Islet precursor cell (in vitro differentiated cells): ENCODE data around the gene RIMOC1.
A peak's percentile ranks its signal among the peaks of the same experiment; 100 is the strongest.

Experiments used
- DNase-seq: peaks from one replicate; pipeline ENCODE4 v3.0.0-alpha.2; 2018

The RIMOC1 gene

GRCh38 chr5:41903892-41904799, at the start of gene RIMOC1:
Gene RIMOC1 (plus strand): TSS chr5:41904344. CDS start chr5:41904368, 24 bp downstream.
- DNase-seq = peak; percentile 100

- peak; percentile 65 for DNase-seq
These were observed 47.3 kb upstream of the RIMOC1 start for GRCh38 chr5:41856644-41857491.

DNA sequence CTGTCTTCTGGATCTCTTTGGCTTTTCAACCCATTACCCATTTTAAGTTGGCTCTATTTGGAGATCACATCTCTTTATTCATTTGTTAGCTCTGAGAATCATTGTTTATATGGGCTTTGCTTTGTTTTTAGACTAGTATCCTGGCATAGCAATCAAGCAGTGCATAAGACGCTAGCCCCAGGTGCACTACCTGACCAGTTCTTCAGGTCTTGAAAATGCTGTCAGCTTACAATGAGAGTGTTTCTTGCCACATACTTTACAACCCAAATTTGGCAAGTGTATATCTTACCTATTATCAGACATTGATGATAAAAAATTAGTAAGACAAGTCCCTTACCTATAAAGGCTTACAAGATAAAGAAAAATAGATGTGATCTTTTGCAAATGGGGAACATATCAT, 46.2 kb upstream of the RIMOC1 start:
- no peak for DNase-seq

- DNase-seq = no peak
These were observed 45.3 kb upstream of the RIMOC1 start for GRCh38 chr5:41858890-41859289.

- no peak for DNase-seq
These were observed 40.2 kb upstream of the RIMOC1 start for GRCh38 chr5:41863871-41864486.

DNA sequence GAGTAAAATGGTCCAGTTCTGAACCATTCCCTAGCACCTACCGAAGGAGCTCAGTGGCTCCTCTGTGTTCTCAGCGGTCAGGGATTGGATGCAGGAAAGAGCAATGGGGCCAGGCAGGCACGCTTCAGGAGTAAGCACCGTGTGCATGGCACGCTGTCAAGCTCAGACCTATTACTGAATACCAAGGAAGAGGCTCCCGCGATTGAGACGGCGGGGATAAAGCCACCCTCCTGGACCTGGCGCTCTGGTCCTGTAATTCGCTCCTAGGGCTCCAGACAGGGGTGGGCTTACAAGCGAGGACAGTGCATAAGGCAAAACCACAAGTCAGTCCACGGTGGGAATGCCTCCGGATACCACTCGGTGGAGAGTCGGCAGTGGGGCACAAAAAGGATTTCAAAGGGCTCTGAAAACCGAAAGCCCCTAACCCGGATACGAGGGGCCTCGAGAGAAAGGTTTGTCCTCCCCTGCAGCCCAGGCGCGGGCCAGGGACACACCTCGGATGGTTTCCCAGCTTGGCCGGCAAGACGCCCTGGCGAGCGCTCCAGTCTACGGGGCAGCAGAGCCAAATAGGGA, 34.9 kb upstream of the RIMOC1 start:
- DNase-seq = peak; percentile 77

DNA sequence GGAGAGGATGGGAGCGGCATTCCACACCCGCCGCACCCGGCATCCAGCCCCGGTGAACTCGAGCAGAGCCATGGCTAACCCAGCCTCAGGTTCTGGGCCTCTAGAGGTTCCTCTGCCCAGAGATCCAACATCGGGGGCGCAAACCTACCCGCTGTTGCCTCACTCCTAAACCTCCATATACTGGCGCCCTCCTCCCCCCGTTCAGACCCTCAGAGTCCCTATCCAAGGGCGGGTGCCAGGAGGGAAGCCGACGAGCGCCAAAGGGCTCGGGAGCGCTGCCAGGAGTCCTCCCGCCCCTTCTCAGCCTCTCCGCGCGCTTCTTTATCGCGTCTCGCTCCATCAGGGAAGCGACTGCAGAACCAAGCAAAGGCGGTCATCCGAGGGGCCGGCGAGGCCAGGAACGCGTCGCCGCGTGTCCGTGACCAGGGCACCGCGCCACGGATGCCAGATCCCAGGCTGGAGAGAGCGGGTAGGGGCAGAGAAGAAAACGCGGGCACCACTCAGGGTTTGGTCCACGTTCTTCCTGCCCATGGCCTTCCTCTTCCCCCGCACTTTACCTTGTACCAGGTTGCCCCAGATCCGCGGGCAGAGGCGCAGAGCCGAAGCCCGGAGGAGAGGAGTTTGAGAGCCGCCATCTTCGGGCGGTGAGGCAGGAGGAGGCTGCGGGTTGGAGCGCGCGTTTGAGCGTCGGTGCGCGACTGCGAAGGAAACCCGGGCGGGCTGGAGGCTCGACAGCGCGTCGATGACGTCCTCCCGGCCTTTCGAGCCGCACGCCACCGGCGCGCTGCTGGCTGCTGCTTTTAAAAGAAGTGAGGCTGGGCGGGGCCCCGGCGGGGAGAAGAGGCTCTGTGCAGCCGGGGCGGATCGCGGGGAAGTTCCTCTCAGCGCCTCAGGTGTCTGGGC, 34.2 kb upstream of the RIMOC1 start, which contains the start of gene OXCT1:
OXCT1 (minus strand) TSS at position 702 of the 903 bp plus-strand sequence; CDS start at position 635, 67 bp downstream.
- peak; percentile 89 for DNase-seq

DNA sequence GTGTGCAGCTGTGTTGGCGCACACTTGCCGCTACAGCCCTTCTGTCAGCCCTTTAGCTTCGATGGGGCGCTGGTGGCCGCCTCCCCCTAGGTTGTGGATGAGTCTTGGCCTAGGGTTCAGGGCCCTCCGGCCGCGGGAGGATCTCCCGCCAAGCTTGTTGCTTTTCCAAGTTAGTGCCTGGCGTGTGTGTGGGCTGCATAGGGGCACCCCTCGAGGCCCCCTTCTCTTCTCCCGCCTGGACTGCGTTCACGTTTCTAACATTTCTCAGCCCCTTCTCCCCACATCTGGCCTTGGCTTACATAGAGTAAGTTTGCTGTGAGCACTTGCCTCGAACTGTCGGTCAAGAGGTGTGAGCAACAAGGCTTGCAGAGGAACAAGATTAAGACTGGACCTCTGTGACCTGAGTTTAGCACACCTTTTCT, 33.5 kb upstream of the RIMOC1 start:
- DNase-seq = no peak

DNA sequence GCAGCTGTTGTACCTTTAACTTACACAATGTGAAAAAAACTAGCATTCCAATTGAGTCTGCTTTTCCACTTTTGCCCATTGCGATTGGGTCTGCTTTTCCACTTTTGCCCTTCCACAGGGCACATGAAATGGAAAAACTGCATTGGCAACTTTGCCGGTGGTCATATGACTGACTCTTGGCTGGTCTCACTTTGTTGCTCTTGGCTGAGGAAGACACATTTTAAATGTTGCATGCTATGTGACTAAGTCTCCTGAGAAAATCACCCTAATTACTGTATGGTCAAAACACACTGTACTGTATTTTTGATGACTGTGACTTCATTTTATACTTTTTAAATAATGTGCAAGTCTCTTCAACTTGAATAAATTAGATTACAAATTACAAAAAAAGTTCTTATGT, 32.3 kb upstream of the RIMOC1 start:
- DNase-seq = no peak

- no peak for DNase-seq
These were observed 29.6 kb upstream of the RIMOC1 start for GRCh38 chr5:41874512-41875060.

DNA sequence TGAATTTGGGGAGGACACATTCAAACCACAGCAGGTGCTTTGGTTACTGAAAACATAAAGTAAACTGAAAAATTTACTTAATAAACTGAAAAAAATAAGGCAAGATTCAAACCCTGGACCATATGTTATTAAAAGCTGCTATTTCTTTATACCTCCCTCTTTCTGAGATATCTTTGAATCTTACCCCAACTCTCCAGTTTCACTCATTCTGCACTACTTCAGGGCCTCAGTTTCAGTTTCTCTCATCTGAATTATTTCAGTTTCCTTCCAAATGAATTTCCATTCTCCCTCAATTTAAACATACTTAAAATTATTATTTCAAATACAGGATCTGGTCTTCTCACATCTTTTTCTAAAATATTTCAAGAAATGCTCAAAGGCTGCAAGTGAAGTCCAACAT, 29.0 kb upstream of the RIMOC1 start:
- DNase-seq = no peak

DNA sequence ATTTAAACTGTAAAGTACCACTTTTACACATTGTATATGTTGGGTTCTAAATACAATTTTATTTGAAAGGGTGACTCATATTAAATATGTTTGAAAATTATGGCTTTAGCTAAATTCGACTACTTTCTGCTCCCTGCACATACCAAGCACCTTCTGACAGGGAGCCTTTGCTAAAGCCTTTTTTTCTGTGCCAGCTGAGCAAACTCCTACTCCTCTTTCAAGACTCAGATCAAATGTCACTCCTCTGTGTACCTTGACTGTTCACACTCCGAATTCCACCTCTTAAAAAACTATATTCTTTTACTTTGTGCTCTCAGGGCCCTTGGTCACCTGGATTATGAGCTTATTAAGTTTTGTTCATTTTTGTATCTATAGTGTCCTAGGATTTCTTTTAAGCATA, 27.5 kb upstream of the RIMOC1 start:
- no peak for DNase-seq

- DNase-seq = no peak
These were observed 26.7 kb upstream of the RIMOC1 start for GRCh38 chr5:41877408-41877807.

DNA sequence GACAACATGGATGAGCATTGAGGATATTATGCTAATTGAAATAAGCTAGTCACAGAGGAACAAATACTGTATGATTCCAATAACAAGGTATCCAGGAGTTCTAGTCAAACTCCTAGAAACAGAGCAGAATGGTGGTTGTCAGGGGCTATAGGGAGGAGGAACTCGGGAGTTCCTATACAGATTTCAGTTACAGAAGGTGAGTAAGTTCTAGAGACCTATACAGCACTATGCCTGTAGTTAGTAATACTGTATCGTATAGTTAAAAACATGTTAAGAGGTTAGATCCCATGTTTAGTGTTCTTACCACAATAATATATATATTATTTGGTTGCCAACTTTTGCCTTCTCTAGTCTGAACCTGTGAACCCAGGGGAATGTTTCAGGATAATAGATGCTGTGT, 26.0 kb upstream of the RIMOC1 start:
- DNase-seq = no peak

- DNase-seq = no peak
These were observed 25.3 kb upstream of the RIMOC1 start for GRCh38 chr5:41878643-41879478.

- no peak for DNase-seq
These were observed 21.4 kb upstream of the RIMOC1 start for GRCh38 chr5:41882765-41883164.

GRCh38 chr5:41883243-41883642, 20.9 kb upstream of the RIMOC1 start:
- DNase-seq = peak; percentile 50

GRCh38 chr5:41883936-41884335, 20.2 kb upstream of the RIMOC1 start:
- no peak for DNase-seq

DNA sequence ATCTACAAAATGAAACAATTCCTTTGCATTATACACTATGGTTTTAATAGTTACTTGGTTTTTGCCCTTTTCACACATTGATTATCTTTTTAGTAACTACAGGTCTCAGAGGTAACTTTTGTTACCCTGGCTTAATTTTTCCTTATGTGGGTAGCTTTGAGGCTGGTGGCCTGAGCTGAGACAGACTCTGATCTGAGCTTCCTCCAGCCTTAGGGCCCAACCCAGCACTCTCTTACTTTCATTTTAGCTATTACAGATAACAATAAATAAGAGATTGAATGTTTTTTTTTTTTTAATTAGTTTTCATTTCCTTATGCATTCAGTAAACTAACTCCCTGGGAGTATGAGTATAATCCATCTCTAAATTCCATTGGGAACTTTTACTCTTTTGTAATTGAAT, 18.9 kb upstream of the RIMOC1 start:
- no peak for DNase-seq

DNA sequence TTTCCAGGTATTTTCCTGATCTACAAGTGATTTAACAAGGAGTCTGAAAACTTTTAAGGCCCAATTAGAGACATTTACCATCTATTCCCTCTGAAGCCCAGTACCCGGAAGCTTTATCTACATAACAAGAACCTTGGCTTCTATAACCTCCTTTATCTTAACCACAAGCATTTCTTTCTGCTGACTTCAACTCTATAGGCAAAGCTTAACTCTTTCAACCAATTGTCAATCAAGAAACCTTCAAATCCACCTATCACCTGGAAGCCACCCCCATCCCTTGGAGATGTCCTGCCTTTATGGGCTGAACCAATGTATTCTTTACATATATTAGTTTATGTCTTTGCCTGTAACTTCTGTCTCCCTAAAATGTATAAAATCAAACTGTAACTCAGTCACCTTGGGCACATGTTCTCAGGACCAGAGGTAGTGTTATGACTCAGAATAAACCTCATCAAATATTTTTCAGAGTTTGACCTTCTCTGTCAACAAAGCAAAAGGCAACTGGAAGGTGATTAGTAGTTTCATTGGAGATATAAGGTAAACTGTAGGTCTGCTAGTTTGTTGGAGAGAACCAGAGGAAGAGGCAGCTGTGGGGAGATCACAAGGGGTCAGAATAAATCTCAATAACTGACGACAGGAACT, 13.0 kb upstream of the RIMOC1 start:
- DNase-seq = no peak
